CD14-positive monocyte (primary cell): Measurements from ENCODE around the gene CSNK1E. TPM values are rescaled to one million over a fixed set of nuclear protein-coding genes. Genes with fewer than 3 reads are reported as not detected.

Source experiments
- DNase-seq, 3 donors: peaks; one replicate each; pipeline ENCODE4 v3.0.0-alpha.2; 2011 to 2022
- H2AFZ ChIP-seq: 2 replicates; pipeline ENCODE4 v1.6.0; 2012; ENCODE audit warnings: mild to moderate bottlenecking, low read depth, low read length, inconsistent platforms; ENCODE audit not compliant: insufficient read depth, poor library complexity, severe bottlenecking
- H3K27ac ChIP-seq, 2 donors: 1 replicate in 1 of 2; 2 replicates in 1 of 2; pipeline ENCODE4 v1.5.1; 2012 to 2013; ENCODE audit warnings: low read length in 2 of 2, control low read depth in 1 of 2, inconsistent platforms in 1 of 2, low read depth in 1 of 2, mild to moderate bottlenecking in 1 of 2
- H3K27me3 ChIP-seq, 2 donors: one replicate each; pipeline versions ENCODE4 v1.6.0 to v1.6.1; 2011 to 2013; ENCODE audit warnings: low read length in 2 of 2; ENCODE audit not compliant: control insufficient read depth in 2 of 2, insufficient read depth in 2 of 2
- H3K36me3 ChIP-seq, 2 donors: replicated peaks in 1 of 2; 1 replicate in 1 of 2; 2 replicates in 1 of 2; pipeline versions ENCODE4 v1.5.1 to v1.6.1; 2012 to 2013; ENCODE audit warnings: low read length in 2 of 2, control low read depth in 1 of 2, inconsistent platforms in 1 of 2, mild to moderate bottlenecking in 1 of 2; ENCODE audit not compliant: insufficient read depth in 2 of 2, control insufficient read depth in 1 of 2
- H3K4me1 ChIP-seq, 2 donors: 1 replicate in 1 of 2; 2 replicates in 1 of 2; pipeline versions ENCODE4 v1.5.1 to v1.6.1; 2012 to 2013; ENCODE audit warnings: low read length in 2 of 2, control low read depth in 1 of 2, inconsistent platforms in 1 of 2, mild to moderate bottlenecking in 1 of 2, moderate library complexity in 1 of 2; ENCODE audit not compliant: insufficient read depth in 2 of 2, control insufficient read depth in 1 of 2
- H3K4me2 ChIP-seq: replicated peaks from 2 replicates; pipeline ENCODE3; 2012; ENCODE audit warnings: low read length, moderate library complexity, mild to moderate bottlenecking; ENCODE audit not compliant: poor library complexity, severe bottlenecking; ENCODE audit errors: extremely low read depth
- H3K4me3 ChIP-seq, 3 experiments: fragments of 200-600 bp in 1 of 3; sonication (generic) in 1 of 3; replicated peaks in 1 of 3; 1 replicate in 2 of 3; 2 replicates in 1 of 3; pipeline ENCODE4 v1.5.1; 2011 to 2013; ENCODE audit warnings: low read length in 3 of 3, mild to moderate bottlenecking in 3 of 3, control low read depth in 2 of 3, low read depth in 2 of 3, inconsistent platforms in 1 of 3, moderate library complexity in 1 of 3
- H3K79me2 ChIP-seq: 2 replicates; pipeline ENCODE4 v1.6.0; 2012; ENCODE audit warnings: mild to moderate bottlenecking, control low read depth, inconsistent platforms, low read length, moderate library complexity; ENCODE audit not compliant: insufficient read depth
- H3K9ac ChIP-seq: 2 replicates; pipeline ENCODE4 v1.6.0; 2017; ENCODE audit warnings: low read length, mild to moderate bottlenecking; ENCODE audit not compliant: insufficient read depth, poor library complexity, severe bottlenecking
- H3K9me3 ChIP-seq, 2 donors: replicated peaks in 1 of 2; 1 replicate in 1 of 2; 2 replicates in 1 of 2; pipeline versions ENCODE4 v1.5.1 to v1.6.1; 2012 to 2013; ENCODE audit warnings: low read length in 2 of 2, control low read depth in 1 of 2; ENCODE audit not compliant: control insufficient read depth in 1 of 2, insufficient read depth in 1 of 2
- H4K20me1 ChIP-seq: 2 replicates; pipeline ENCODE4 v1.6.0; 2012; ENCODE audit warnings: mild to moderate bottlenecking, low read length, control low read depth, moderate library complexity; ENCODE audit not compliant: insufficient read depth
- H3K27ac Mint-ChIP-seq, 7 donors: one replicate each; pipeline ENCODE4 v1.8.0; 2020; ENCODE audit warnings: mild to moderate bottlenecking in 7 of 7, mixed read lengths in 7 of 7, moderate library complexity in 6 of 7, inconsistent platforms in 2 of 7
- H3K27me3 Mint-ChIP-seq, 3 donors: one replicate each; pipeline ENCODE4 v1.8.0; 2021 to 2022; ENCODE audit warnings: low read depth in 3 of 3, mild to moderate bottlenecking in 3 of 3, mixed read lengths in 3 of 3, moderate library complexity in 3 of 3, inconsistent platforms in 1 of 3
- H3K36me3 Mint-ChIP-seq, 2 donors: one replicate each; pipeline ENCODE4 v1.8.0; 2020; ENCODE audit warnings: mixed read lengths in 2 of 2, inconsistent platforms in 1 of 2, mild to moderate bottlenecking in 1 of 2
- H3K4me1 Mint-ChIP-seq: one replicate; pipeline ENCODE4 v1.8.0; 2020; ENCODE audit warnings: mild to moderate bottlenecking, mixed read lengths
- H3K4me3 Mint-ChIP-seq, 2 donors: one replicate each; pipeline ENCODE4 v1.8.0; 2020; ENCODE audit warnings: mild to moderate bottlenecking in 2 of 2, mixed read lengths in 2 of 2, moderate library complexity in 1 of 2
- H3K9me3 Mint-ChIP-seq, 7 donors: one replicate each; pipeline ENCODE4 v1.8.0; 2020 to 2022; ENCODE audit warnings: mixed read lengths in 7 of 7, mild to moderate bottlenecking in 6 of 7, moderate library complexity in 6 of 7, inconsistent platforms in 2 of 7
- CTCF ChIP-seq: fragments of 200-600 bp; IDR thresholded peaks from one replicate; pipeline ENCODE4 v1.8.0; 2022; ENCODE audit warnings: antibody characterized with exemption, mild to moderate bottlenecking
- WGBS: methylation state at CpG from one replicate; pipeline ENCODE4 v1.1.5; 2013; ENCODE audit warnings: missing lambda C conversion rate; ENCODE audit not compliant: insufficient coverage; 5-methylcytosine and 5-hydroxymethylcytosine counted together
- intact Hi-C, 2 donors: fragments of 100-400 bp; cut with micrococcal nuclease; formaldehyde crosslinking; loops; one replicate each; pipeline versions ENCODE4 v1.15.0 to v1.15.1; 2023
- polyA plus RNA-seq, 3 donors: library from polyadenylated mRNA; depleted of rRNA in 1 of 3; unstranded in 2 of 3; stranded (reverse) in 1 of 3; fragments of 300-500 nt in 2 of 3; fragments of >200 nt in 1 of 3; fragmentation: Illumina TruSeq in 2 of 3; gene quantifications; 1 replicate in 2 of 3; 2 replicates in 1 of 3; pipeline ENCODE4 v1.2.3, GENCODE V29; 2012 to 2021

Gene CSNK1E
- polyA plus RNA-seq, 3 donors, result 1.9 to 44.7 (median 3.1) TPM

GRCh38 chr22:38308791-38309498, 8.3 kb downstream of the CSNK1E start:
- Histone ChIP-seq H3K4me1 (peaks cover 17 to 29% of the 10 kb centered on the region in 2 donors), H4K20me1 (peaks cover 17% of the 10 kb centered on the region), H3K9ac (no peak overlapping the region), H3K36me3 (peaks cover 23 to 34% of the 10 kb centered on the region in 2 donors), H3K4me3 (no peak overlapping the region), H3K27ac (no peak overlapping the region), H3K79me2 (peaks cover 16% of the 10 kb centered on the region), H3K4me2 (no peak overlapping the region), H2AFZ (no peak overlapping the region), H3K9me3 (no peaks in the 10 kb centered on the region), H3K27me3 (no peaks in the 10 kb centered on the region)
- intact Hi-C loops, result no loop called here
- no peak overlapping the region for H3K4me3 Mint-ChIP-seq
- no peak for TF ChIP-seq CTCF
- H3K27me3 Mint-ChIP-seq, result peaks cover 0 to 1% (median 0%) of the 10 kb centered on the region in 3 donors
- WGBS, result 90% methylated on average over 6 of the region's 10 CpGs
- H3K4me1 Mint-ChIP-seq, result peaks cover 41% of the 10 kb centered on the region
- no peaks in the 10 kb centered on the region for H3K9me3 Mint-ChIP-seq
- H3K36me3 Mint-ChIP-seq, result peaks cover 36 to 50% of the 10 kb centered on the region in 2 donors
- DNase-seq, result no peak
- H3K27ac Mint-ChIP-seq, result peak overlapping the region in 2 of 7 donors; percentile 26 to 81

GRCh38 chr22:38305471-38306448, 11.5 kb downstream of the CSNK1E start:
- intact Hi-C loops, result no loop called here

More at GRCh38 chr22:38305471-38306448, 11.5 kb downstream of the CSNK1E start:
- peaks cover 12% of the 10 kb centered on the region for H4K20me1 ChIP-seq
- no peaks in the 10 kb centered on the region for H3K27me3 ChIP-seq
- Mint-ChIP-seq H3K4me3 (peak overlapping the region; percentile 10 to 19), H3K36me3 (peaks cover 36 to 57% of the 10 kb centered on the region in 2 donors), H3K27ac (peak overlapping the region in 3 of 7 donors; percentile 3 to 84 (median 35)), H3K27me3 (peaks cover 0 to 1% (median 0%) of the 10 kb centered on the region in 3 donors), H3K4me1 (peaks cover 23% of the 10 kb centered on the region), H3K9me3 (no peaks in the 10 kb centered on the region)
- no peak overlapping the region for H3K4me3 ChIP-seq
- no peak for TF ChIP-seq CTCF
- no peaks in the 10 kb centered on the region for H3K9me3 ChIP-seq
- peak in 2 of 3 donors; percentile 16 to 25 for DNase-seq
- H3K79me2 ChIP-seq, result peaks cover 14% of the 10 kb centered on the region
- 46% methylated on average over 9 of the region's 16 CpGs for WGBS
- peaks cover 40 to 53% of the 10 kb centered on the region in 2 donors for H3K36me3 ChIP-seq
- H3K9ac ChIP-seq, result no peak overlapping the region
- peaks cover 10 to 13% of the 10 kb centered on the region in 2 donors for H3K4me1 ChIP-seq
- no peak overlapping the region for H2AFZ ChIP-seq
- H3K4me2 ChIP-seq, result peak overlapping the region; percentile 3
- H3K27ac ChIP-seq, result peak overlapping the region in 1 of 2 donors; percentile 8
